K562 (cell line): ENCODE data around the gene MDC1. TPM values are rescaled to one million over a fixed set of nuclear protein-coding genes. Genes with fewer than 3 reads are reported as not detected.

Experiments used
- EP400 ChIP-seq: fragments of 450-650 bp; IDR thresholded peaks from 2 replicates; pipeline ENCODE4 v1.6.1; 2017; ENCODE audit warnings: antibody characterized with exemption, mild to moderate bottlenecking, moderate library complexity
- FOXM1 ChIP-seq, 2 experiments: fragments of 450-650 bp in 1 of 2; sonication (generic) in 1 of 2; formaldehyde crosslinking in 1 of 2; IDR thresholded peaks; 2 replicates each; pipeline versions ENCODE4 v1.6.1 to v1.9.0; 2017 to 2022; ENCODE audit warnings: low read depth in 2 of 2, mild to moderate bottlenecking in 2 of 2, missing genetic modification reagents in 1 of 2, moderate library complexity in 1 of 2
- PHF8 ChIP-seq: fragments of 200-600 bp; sonication (generic); IDR thresholded peaks from 2 replicates; pipeline ENCODE4 v1.6.1; 2012; ENCODE audit warnings: mixed run types, mild to moderate bottlenecking, inconsistent platforms, low read length, moderate library complexity, borderline replicate concordance
- PTBP1 ChIP-seq: fragments of 200-400 bp; formaldehyde crosslinking; IDR thresholded peaks from 2 replicates; pipeline ENCODE4 v1.6.1; 2017; ENCODE audit warnings: low read depth, low read length
- RBM14 ChIP-seq: fragments of 200-400 bp; formaldehyde crosslinking; IDR thresholded peaks from 2 replicates; pipeline ENCODE4 v1.6.1; 2018; ENCODE audit warnings: low read depth, mild to moderate bottlenecking, low read length, moderate library complexity, borderline replicate concordance; ENCODE audit not compliant: insufficient read depth
- TAF9B ChIP-seq: fragments of 450-650 bp; IDR thresholded peaks from 2 replicates; pipeline ENCODE4 v1.6.1; 2018; ENCODE audit warnings: mild to moderate bottlenecking; ENCODE audit not compliant: partially characterized antibody
- TEAD1 ChIP-seq, 2 experiments: fragments of 450-650 bp in 1 of 2; sonication (generic) in 1 of 2; formaldehyde crosslinking; IDR thresholded peaks; 2 replicates each; pipeline versions ENCODE4 v1.4.0 to v1.8.0; 2020 to 2022; ENCODE audit warnings: mild to moderate bottlenecking in 2 of 2, missing genetic modification reagents in 1 of 2
- ZNF277 ChIP-seq: fragments of 250-450 bp; sonication (Bioruptor Pico); IDR thresholded peaks from 2 replicates; pipeline ENCODE4 v1.8.0; 2022; ENCODE audit warnings: inconsistent platforms, mild to moderate bottlenecking, moderate library complexity, borderline replicate concordance
- ZNF41 ChIP-seq: fragments of 250-450 bp; sonication (Bioruptor Pico); conservative IDR thresholded peaks from 2 replicates; pipeline ENCODE4 v1.4.0; 2020; ENCODE audit warnings: mild to moderate bottlenecking
- polyA plus RNA-seq, 8 experiments: library from polyadenylated mRNA; depleted of rRNA in 4 of 8; stranded (reverse) in 5 of 8; unstranded in 3 of 8; fragments of >200 nt; fragmentation: Nextera tagmentation in 2 of 8; fragmentation: Illumina TruSeq in 1 of 8; extraction: Ambion mirVana in 2 of 8; extraction: Trizol in 1 of 8; gene quantifications; 2 replicates each; pipeline versions ENCODE4 v1.2.1 to v1.2.3, GENCODE V29; 2011 to 2014; ENCODE audit warnings: inconsistent platforms in 1 of 8, missing spikeins in 1 of 8
- total RNA-seq, 7 experiments: library from RNA; depleted of rRNA in 6 of 7; stranded (reverse); fragments of >200 nt in 6 of 7; fragmentation: Illumina TruSeq in 2 of 7; extraction: Trizol in 2 of 7; gene quantifications; 2 replicates each; pipeline versions ENCODE4 v1.2.1 to v1.2.3, GENCODE V29; 2011 to 2021; ENCODE audit warnings: low replicate concordance in 1 of 7
- TF ChIP-seq, protein P1 (sequence below), 3 experiments: fragments of 200-800 bp in 1 of 3; fragments of 250-450 bp in 1 of 3; fragments of 450-650 bp in 1 of 3; sonication (Bioruptor Pico) in 1 of 3; sonication (Bioruptor generic) in 1 of 3; formaldehyde crosslinking in 1 of 3; IDR thresholded peaks; 2 replicates each; pipeline versions ENCODE4 v1.6.1 to v1.8.0; 2016 to 2022; ENCODE audit warnings: mild to moderate bottlenecking in 2 of 3, missing genetic modification characterization in 2 of 3, missing compliant biosample characterization in 1 of 3, moderate library complexity in 1 of 3
- TF ChIP-seq, protein P2 (sequence below), 2 experiments: fragments of 450-650 bp; formaldehyde crosslinking in 1 of 2; IDR thresholded peaks; 2 replicates each; pipeline versions ENCODE4 v1.4.0 to v1.6.1; 2014 to 2020; ENCODE audit warnings: mild to moderate bottlenecking in 2 of 2, borderline replicate concordance in 1 of 2, low read depth in 1 of 2

MDC1 gene
- total and polyA plus RNA-seq, 9 of the 15 experiments (the other 6 are each of a cell fraction or from before 2014, with no cell fraction given) = 8.2 to 114 (median 20.0) TPM

DNA sequence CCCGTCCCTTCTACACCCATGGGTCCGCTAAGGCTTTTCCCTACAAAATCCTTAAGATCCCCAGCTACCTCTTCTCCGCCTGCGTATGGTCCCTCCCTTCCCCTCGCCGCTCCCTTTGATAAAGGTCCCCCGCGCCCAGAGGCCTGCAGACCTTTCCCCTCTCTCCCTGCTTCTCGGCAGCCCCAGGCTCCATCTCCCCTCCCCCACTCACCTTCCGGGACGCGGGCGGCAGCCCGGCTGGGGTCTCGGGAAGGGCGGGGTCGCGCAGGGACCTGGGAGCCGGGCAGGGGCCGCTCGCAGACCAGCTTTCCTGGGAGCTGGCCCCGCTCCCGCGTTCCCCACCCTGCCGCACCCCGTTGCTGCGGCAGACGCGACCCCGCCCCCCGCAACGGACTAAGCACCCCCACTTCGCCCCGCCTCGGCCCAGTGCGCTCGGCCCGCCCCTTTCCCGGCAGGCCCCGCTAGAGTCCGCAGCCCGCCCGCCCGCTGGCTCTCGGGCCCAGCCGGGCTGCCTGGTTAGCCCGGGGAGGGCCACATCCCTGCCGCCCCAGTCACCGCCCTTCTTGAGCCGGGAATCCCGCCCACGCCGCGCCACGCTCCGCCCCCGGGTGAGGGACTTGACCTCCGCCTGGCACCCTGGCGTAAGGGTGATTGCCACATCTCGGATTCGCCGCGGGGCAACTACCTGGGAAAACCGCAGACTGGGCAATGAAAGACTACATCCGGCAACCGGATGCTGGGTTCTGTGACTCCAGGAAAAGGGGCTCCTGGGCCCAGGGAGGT, 25.4 kb upstream of the MDC1 start, which contains the start of gene FLOT1 (continued):
- TF ChIP-seq, protein P1, sequence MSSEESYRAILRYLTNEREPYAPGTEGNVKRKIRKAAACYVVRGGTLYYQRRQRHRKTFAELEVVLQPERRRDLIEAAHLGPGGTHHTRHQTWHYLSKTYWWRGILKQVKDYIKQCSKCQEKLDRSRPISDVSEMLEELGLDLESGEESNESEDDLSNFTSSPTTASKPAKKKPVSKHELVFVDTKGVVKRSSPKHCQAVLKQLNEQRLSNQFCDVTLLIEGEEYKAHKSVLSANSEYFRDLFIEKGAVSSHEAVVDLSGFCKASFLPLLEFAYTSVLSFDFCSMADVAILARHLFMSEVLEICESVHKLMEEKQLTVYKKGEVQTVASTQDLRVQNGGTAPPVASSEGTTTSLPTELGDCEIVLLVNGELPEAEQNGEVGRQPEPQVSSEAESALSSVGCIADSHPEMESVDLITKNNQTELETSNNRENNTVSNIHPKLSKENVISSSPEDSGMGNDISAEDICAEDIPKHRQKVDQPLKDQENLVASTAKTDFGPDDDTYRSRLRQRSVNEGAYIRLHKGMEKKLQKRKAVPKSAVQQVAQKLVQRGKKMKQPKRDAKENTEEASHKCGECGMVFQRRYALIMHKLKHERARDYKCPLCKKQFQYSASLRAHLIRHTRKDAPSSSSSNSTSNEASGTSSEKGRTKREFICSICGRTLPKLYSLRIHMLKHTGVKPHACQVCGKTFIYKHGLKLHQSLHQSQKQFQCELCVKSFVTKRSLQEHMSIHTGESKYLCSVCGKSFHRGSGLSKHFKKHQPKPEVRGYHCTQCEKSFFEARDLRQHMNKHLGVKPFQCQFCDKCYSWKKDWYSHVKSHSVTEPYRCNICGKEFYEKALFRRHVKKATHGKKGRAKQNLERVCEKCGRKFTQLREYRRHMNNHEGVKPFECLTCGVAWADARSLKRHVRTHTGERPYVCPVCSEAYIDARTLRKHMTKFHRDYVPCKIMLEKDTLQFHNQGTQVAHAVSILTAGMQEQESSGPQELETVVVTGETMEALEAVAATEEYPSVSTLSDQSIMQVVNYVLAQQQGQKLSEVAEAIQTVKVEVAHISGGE (CRISPR knock-in tag; IDR thresholded peaks at IDR 0.05) = peak in 1 of 3 experiments; percentile 67; a peak in 2 of 6 replicates
- TF ChIP-seq PTBP1 (0 out of 2 replicates have a peak, but pooled peaks have one; percentile 48), RBM14 (0 out of 2 replicates have a peak, but pooled peaks have one; percentile 22), TEAD1 (CRISPR knock-in tag; IDR thresholded peaks at IDR 0.05) (peak; percentile 39 to 48; a peak in 2 of 4 replicates), PHF8 (peak; percentile 89; the same call in 1 of the 2 replicates), FOXM1 (IDR thresholded peaks at IDR 0.05; ENCODE audit: low read depth) (no peak), FOXM1 (CRISPR knock-in tag; IDR thresholded peaks at IDR 0.05; ENCODE audit: low read depth) (peak; percentile 49; the same call in 1 of the 2 replicates), ZNF277 (CRISPR knock-in tag) (0 out of 2 replicates have a peak, but pooled peaks have one; percentile 33), EP400 (peak; percentile 70), ZNF41 (CRISPR knock-in tag) (no peak), TAF9B (peak; percentile 1)
- TF ChIP-seq, protein P2, sequence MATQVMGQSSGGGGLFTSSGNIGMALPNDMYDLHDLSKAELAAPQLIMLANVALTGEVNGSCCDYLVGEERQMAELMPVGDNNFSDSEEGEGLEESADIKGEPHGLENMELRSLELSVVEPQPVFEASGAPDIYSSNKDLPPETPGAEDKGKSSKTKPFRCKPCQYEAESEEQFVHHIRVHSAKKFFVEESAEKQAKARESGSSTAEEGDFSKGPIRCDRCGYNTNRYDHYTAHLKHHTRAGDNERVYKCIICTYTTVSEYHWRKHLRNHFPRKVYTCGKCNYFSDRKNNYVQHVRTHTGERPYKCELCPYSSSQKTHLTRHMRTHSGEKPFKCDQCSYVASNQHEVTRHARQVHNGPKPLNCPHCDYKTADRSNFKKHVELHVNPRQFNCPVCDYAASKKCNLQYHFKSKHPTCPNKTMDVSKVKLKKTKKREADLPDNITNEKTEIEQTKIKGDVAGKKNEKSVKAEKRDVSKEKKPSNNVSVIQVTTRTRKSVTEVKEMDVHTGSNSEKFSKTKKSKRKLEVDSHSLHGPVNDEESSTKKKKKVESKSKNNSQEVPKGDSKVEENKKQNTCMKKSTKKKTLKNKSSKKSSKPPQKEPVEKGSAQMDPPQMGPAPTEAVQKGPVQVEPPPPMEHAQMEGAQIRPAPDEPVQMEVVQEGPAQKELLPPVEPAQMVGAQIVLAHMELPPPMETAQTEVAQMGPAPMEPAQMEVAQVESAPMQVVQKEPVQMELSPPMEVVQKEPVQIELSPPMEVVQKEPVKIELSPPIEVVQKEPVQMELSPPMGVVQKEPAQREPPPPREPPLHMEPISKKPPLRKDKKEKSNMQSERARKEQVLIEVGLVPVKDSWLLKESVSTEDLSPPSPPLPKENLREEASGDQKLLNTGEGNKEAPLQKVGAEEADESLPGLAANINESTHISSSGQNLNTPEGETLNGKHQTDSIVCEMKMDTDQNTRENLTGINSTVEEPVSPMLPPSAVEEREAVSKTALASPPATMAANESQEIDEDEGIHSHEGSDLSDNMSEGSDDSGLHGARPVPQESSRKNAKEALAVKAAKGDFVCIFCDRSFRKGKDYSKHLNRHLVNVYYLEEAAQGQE (IDR thresholded peaks at IDR 0.05; ENCODE audit: borderline replicate concordance) = 0 out of 2 replicates have a peak, but pooled peaks have one; percentile 23
- TF ChIP-seq, protein P2 (CRISPR knock-in tag; IDR thresholded peaks at IDR 0.05; ENCODE audit: low read depth) = peak; percentile 54; the same call in 1 of the 2 replicates
